H1 (cell line): ENCODE results near the gene STK36. TPM values are rescaled to one million over a fixed set of nuclear protein-coding genes. Genes with fewer than 3 reads are reported as not detected.

ENCODE experiments used
- ATF3 ChIP-seq: IDR thresholded peaks from 2 replicates; pipeline ENCODE4 v1.6.1; 2011; ENCODE audit warnings: low read depth, mild to moderate bottlenecking, low read length; ENCODE audit not compliant: insufficient read depth
- CBX8 ChIP-seq: fragments of 300-800, 300-1000 bp; sonication (generic); IDR thresholded peaks from 2 replicates; pipeline ENCODE4 v1.7.1; 2016; ENCODE audit warnings: low read depth, low read length, borderline replicate concordance
- POLR2AphosphoS5 ChIP-seq: IDR thresholded peaks from 2 replicates; pipeline ENCODE4 v1.6.1; 2011; ENCODE audit warnings: low read depth, low read length
- RNF2 ChIP-seq: fragments of 200-900, 300-1000 bp; sonication (generic); IDR thresholded peaks from 2 replicates; pipeline ENCODE4 v1.7.1; 2016; ENCODE audit warnings: borderline replicate concordance, low read depth, mild to moderate bottlenecking, antibody characterized with exemption, low read length; ENCODE audit not compliant: poor library complexity, severe bottlenecking; ENCODE audit errors: missing control alignments
- TBP ChIP-seq: IDR thresholded peaks from 2 replicates; pipeline ENCODE4 v1.6.1; 2011; ENCODE audit warnings: low read depth, low read length, improper control_type of control experiment
- polyA plus RNA-seq, 7 experiments: library from polyadenylated mRNA; depleted of rRNA in 3 of 7; stranded (reverse) in 5 of 7; unstranded in 2 of 7; fragments of >200 nt in 5 of 7; fragments of 200-250 nt in 2 of 7; gene quantifications; 1 replicate in 5 of 7; 2 replicates in 1 of 7; 4 replicates in 1 of 7; pipeline versions ENCODE4 v1.2.1 to v1.2.3, GENCODE V29; 2011 to 2013; ENCODE audit warnings: missing spikeins in 2 of 7, mixed read lengths in 2 of 7
- total RNA-seq: library from RNA; stranded (reverse); fragmentation: NEBNext Ultra II Directional; extraction: Animal tissue kit (Norgen Biotek cat#: 25700); gene quantifications from 2 replicates; pipeline ENCODE4 v1.2.1, GENCODE V29; 2021

Gene STK36
- total and polyA plus RNA-seq, 2 of the 8 experiments (the other 6 are each of a cell fraction or from before 2014, with no cell fraction given) = 41.4 to 57.6 TPM

GRCh38 chr2:218713922-218714321, 42.0 kb downstream of the STK36 start (continued):
- TF ChIP-seq CBX8 (no peak), TBP (no peak), RNF2 (no peak), ATF3 (no peak), POLR2AphosphoS5 (no peak)
